CD14-positive monocyte (primary cell): Measurements from ENCODE around the gene WTAP. TPM values are rescaled to one million over a fixed set of nuclear protein-coding genes. Genes with fewer than 3 reads are reported as not detected.
"Not testable (repeated sequence)": the region's sequence is repeated elsewhere in the genome, so short reads cannot be mapped to it uniquely, and the experiment has no call there.

ENCODE experiments used
- DNase-seq, 3 donors: peaks; one replicate each; pipeline ENCODE4 v3.0.0-alpha.2; 2011 to 2022
- H2AFZ ChIP-seq: 2 replicates; pipeline ENCODE4 v1.6.0; 2012; ENCODE audit warnings: mild to moderate bottlenecking, low read depth, low read length, inconsistent platforms; ENCODE audit not compliant: insufficient read depth, poor library complexity, severe bottlenecking
- H3K27ac ChIP-seq, 2 donors: 1 replicate in 1 of 2; 2 replicates in 1 of 2; pipeline ENCODE4 v1.5.1; 2012 to 2013; ENCODE audit warnings: low read length in 2 of 2, control low read depth in 1 of 2, inconsistent platforms in 1 of 2, low read depth in 1 of 2, mild to moderate bottlenecking in 1 of 2
- H3K27me3 ChIP-seq, 2 donors: one replicate each; pipeline versions ENCODE4 v1.6.0 to v1.6.1; 2011 to 2013; ENCODE audit warnings: low read length in 2 of 2; ENCODE audit not compliant: control insufficient read depth in 2 of 2, insufficient read depth in 2 of 2
- H3K36me3 ChIP-seq, 2 donors: replicated peaks in 1 of 2; 1 replicate in 1 of 2; 2 replicates in 1 of 2; pipeline versions ENCODE4 v1.5.1 to v1.6.1; 2012 to 2013; ENCODE audit warnings: low read length in 2 of 2, control low read depth in 1 of 2, inconsistent platforms in 1 of 2, mild to moderate bottlenecking in 1 of 2; ENCODE audit not compliant: insufficient read depth in 2 of 2, control insufficient read depth in 1 of 2
- H3K4me1 ChIP-seq, 2 donors: 1 replicate in 1 of 2; 2 replicates in 1 of 2; pipeline versions ENCODE4 v1.5.1 to v1.6.1; 2012 to 2013; ENCODE audit warnings: low read length in 2 of 2, control low read depth in 1 of 2, inconsistent platforms in 1 of 2, mild to moderate bottlenecking in 1 of 2, moderate library complexity in 1 of 2; ENCODE audit not compliant: insufficient read depth in 2 of 2, control insufficient read depth in 1 of 2
- H3K4me2 ChIP-seq: replicated peaks from 2 replicates; pipeline ENCODE3; 2012; ENCODE audit warnings: low read length, moderate library complexity, mild to moderate bottlenecking; ENCODE audit not compliant: poor library complexity, severe bottlenecking; ENCODE audit errors: extremely low read depth
- H3K4me3 ChIP-seq, 3 experiments: fragments of 200-600 bp in 1 of 3; sonication (generic) in 1 of 3; replicated peaks in 1 of 3; 1 replicate in 2 of 3; 2 replicates in 1 of 3; pipeline ENCODE4 v1.5.1; 2011 to 2013; ENCODE audit warnings: low read length in 3 of 3, mild to moderate bottlenecking in 3 of 3, control low read depth in 2 of 3, low read depth in 2 of 3, inconsistent platforms in 1 of 3, moderate library complexity in 1 of 3
- H3K79me2 ChIP-seq: 2 replicates; pipeline ENCODE4 v1.6.0; 2012; ENCODE audit warnings: mild to moderate bottlenecking, control low read depth, inconsistent platforms, low read length, moderate library complexity; ENCODE audit not compliant: insufficient read depth
- H3K9ac ChIP-seq: 2 replicates; pipeline ENCODE4 v1.6.0; 2017; ENCODE audit warnings: low read length, mild to moderate bottlenecking; ENCODE audit not compliant: insufficient read depth, poor library complexity, severe bottlenecking
- H3K9me3 ChIP-seq, 2 donors: replicated peaks in 1 of 2; 1 replicate in 1 of 2; 2 replicates in 1 of 2; pipeline versions ENCODE4 v1.5.1 to v1.6.1; 2012 to 2013; ENCODE audit warnings: low read length in 2 of 2, control low read depth in 1 of 2; ENCODE audit not compliant: control insufficient read depth in 1 of 2, insufficient read depth in 1 of 2
- H4K20me1 ChIP-seq: 2 replicates; pipeline ENCODE4 v1.6.0; 2012; ENCODE audit warnings: mild to moderate bottlenecking, low read length, control low read depth, moderate library complexity; ENCODE audit not compliant: insufficient read depth
- H3K27ac Mint-ChIP-seq, 7 donors: one replicate each; pipeline ENCODE4 v1.8.0; 2020; ENCODE audit warnings: mild to moderate bottlenecking in 7 of 7, mixed read lengths in 7 of 7, moderate library complexity in 6 of 7, inconsistent platforms in 2 of 7
- H3K27me3 Mint-ChIP-seq, 3 donors: one replicate each; pipeline ENCODE4 v1.8.0; 2021 to 2022; ENCODE audit warnings: low read depth in 3 of 3, mild to moderate bottlenecking in 3 of 3, mixed read lengths in 3 of 3, moderate library complexity in 3 of 3, inconsistent platforms in 1 of 3
- H3K36me3 Mint-ChIP-seq, 2 donors: one replicate each; pipeline ENCODE4 v1.8.0; 2020; ENCODE audit warnings: mixed read lengths in 2 of 2, inconsistent platforms in 1 of 2, mild to moderate bottlenecking in 1 of 2
- H3K4me1 Mint-ChIP-seq: one replicate; pipeline ENCODE4 v1.8.0; 2020; ENCODE audit warnings: mild to moderate bottlenecking, mixed read lengths
- H3K4me3 Mint-ChIP-seq, 2 donors: one replicate each; pipeline ENCODE4 v1.8.0; 2020; ENCODE audit warnings: mild to moderate bottlenecking in 2 of 2, mixed read lengths in 2 of 2, moderate library complexity in 1 of 2
- H3K9me3 Mint-ChIP-seq, 7 donors: one replicate each; pipeline ENCODE4 v1.8.0; 2020 to 2022; ENCODE audit warnings: mixed read lengths in 7 of 7, mild to moderate bottlenecking in 6 of 7, moderate library complexity in 6 of 7, inconsistent platforms in 2 of 7
- CTCF ChIP-seq: fragments of 200-600 bp; IDR thresholded peaks from one replicate; pipeline ENCODE4 v1.8.0; 2022; ENCODE audit warnings: antibody characterized with exemption, mild to moderate bottlenecking
- WGBS: methylation state at CpG from one replicate; pipeline ENCODE4 v1.1.5; 2013; ENCODE audit warnings: missing lambda C conversion rate; ENCODE audit not compliant: insufficient coverage; 5-methylcytosine and 5-hydroxymethylcytosine counted together
- intact Hi-C, 2 donors: fragments of 100-400 bp; cut with micrococcal nuclease; formaldehyde crosslinking; loops; one replicate each; pipeline versions ENCODE4 v1.15.0 to v1.15.1; 2023
- polyA plus RNA-seq, 3 donors: library from polyadenylated mRNA; depleted of rRNA in 1 of 3; unstranded in 2 of 3; stranded (reverse) in 1 of 3; fragments of 300-500 nt in 2 of 3; fragments of >200 nt in 1 of 3; fragmentation: Illumina TruSeq in 2 of 3; gene quantifications; 1 replicate in 2 of 3; 2 replicates in 1 of 3; pipeline ENCODE4 v1.2.3, GENCODE V29; 2012 to 2021

Gene WTAP
- polyA plus RNA-seq, 3 donors: 50.8 to 95.9 (median 94.7) TPM

DNA sequence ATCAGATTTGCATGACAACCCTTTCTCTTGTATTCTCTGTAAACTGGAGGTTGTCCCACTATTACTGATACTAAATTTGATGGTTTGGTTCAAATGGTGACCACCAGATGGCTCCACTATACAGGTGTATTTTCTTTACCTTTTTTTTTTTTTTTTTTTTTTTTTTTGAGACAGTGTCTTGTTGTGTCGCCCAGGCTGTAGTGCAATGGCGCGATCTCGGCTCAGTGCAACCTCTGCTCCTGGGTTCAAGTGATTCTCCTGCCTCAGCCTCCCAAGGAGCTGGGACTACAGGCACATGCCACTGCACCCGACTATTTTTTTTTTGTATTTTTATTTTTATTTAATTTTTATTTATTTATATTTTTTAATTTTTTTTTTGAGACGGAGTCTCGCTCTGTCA lies 6.6 kb upstream of the WTAP start:
- no peak overlapping the region for H3K27ac ChIP-seq
- no peaks in the 10 kb centered on the region for H3K9me3 ChIP-seq
- intact Hi-C loops: loop anchor here in 1 of 2 donors (10.0 kb wide), 1 partner anchor 264 kb away; no protein-coding TSS in a partner anchor
- H3K36me3 ChIP-seq: no peaks in the 10 kb centered on the region
- Mint-ChIP-seq H3K36me3 (peaks cover 5 to 21% of the 10 kb centered on the region in 2 donors), H3K27ac (no peak overlapping the region), H3K4me3 (no peak overlapping the region), H3K4me1 (peaks cover 22% of the 10 kb centered on the region), H3K27me3 (no peaks in the 10 kb centered on the region), H3K9me3 (peaks cover 0 to 2% (median 0%) of the 10 kb centered on the region in 7 donors)
- no peak overlapping the region for H3K4me2 ChIP-seq
- peaks cover 59% of the 10 kb centered on the region for H3K79me2 ChIP-seq
- H3K9ac ChIP-seq: no peak overlapping the region
- H3K4me3 ChIP-seq: no peak overlapping the region
- 100% methylated on average over 1 of the region's 7 CpGs for WGBS
- peak in 1 of 3 donors; percentile 27 for DNase-seq
- no peak overlapping the region for H2AFZ ChIP-seq
- H4K20me1 ChIP-seq: peaks cover 10% of the 10 kb centered on the region
- TF ChIP-seq CTCF: peak; percentile 55
- no peaks in the 10 kb centered on the region for H3K27me3 ChIP-seq
- H3K4me1 ChIP-seq: peaks cover 16 to 18% of the 10 kb centered on the region in 2 donors

DNA sequence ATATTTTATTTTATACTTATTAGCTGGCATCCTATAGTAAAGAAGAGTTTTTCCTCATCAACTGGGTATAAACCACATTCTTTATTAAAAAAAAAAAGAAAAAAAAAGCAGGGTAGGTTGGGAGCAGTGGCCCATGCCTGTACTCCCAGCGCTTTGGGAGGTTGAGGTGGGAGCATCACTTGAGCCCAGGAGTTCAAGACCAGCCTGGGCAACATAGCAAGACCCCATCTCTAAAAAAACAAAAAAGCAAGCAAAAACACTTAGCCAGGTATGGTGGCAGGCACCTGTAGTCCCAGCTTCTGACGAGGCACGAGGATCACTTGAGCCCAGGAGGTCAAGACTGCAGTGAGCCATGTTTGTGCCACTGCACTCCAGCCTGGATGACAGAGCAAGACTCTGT lies 5.3 kb upstream of the WTAP start:
- not testable (repeated sequence) for H2AFZ ChIP-seq, H3K27ac ChIP-seq, DNase-seq, H3K27me3 Mint-ChIP-seq, H3K4me3 ChIP-seq, H3K36me3 ChIP-seq, H3K9me3 Mint-ChIP-seq, H3K27ac Mint-ChIP-seq, H3K27me3 ChIP-seq, H3K4me2 ChIP-seq, H3K9me3 ChIP-seq, H3K9ac ChIP-seq, H3K4me3 Mint-ChIP-seq
- Histone ChIP-seq H4K20me1 (peaks cover 10% of the 10 kb centered on the region), H3K4me1 (peaks cover 13 to 18% of the 10 kb centered on the region in 2 donors), H3K79me2 (peaks cover 66% of the 10 kb centered on the region)
- Mint-ChIP-seq H3K4me1 (peaks cover 18% of the 10 kb centered on the region), H3K36me3 (peaks cover 5 to 21% of the 10 kb centered on the region in 2 donors)
- 96% methylated on average over 2 of the region's 3 CpGs for WGBS
- intact Hi-C loops: loop anchor here in 1 of 2 donors (10.0 kb wide), 1 partner anchor 263 kb away; no protein-coding TSS in a partner anchor
